Chondrocyte (in vitro differentiated cells): ENCODE results near the gene TMEM18. TPM values are rescaled to one million over a fixed set of nuclear protein-coding genes. Genes with fewer than 3 reads are reported as not detected.

Experiments
- DNase-seq: peaks from one replicate; pipeline ENCODE4 v3.0.0; 2021; ENCODE audit warnings: mixed read lengths, low spot score
- H3K27ac Mint-ChIP-seq: one replicate; pipeline ENCODE4 v1.8.0; 2021; ENCODE audit warnings: mild to moderate bottlenecking, moderate library complexity, mixed read lengths; ENCODE audit not compliant: unreplicated experiment
- H3K27me3 Mint-ChIP-seq: 2 replicates; pipeline ENCODE4 v1.8.0; 2021; ENCODE audit warnings: low read depth, mixed read lengths
- H3K36me3 Mint-ChIP-seq: 2 replicates; pipeline ENCODE4 v1.8.0; 2021; ENCODE audit warnings: low read depth, mixed read lengths
- H3K4me1 Mint-ChIP-seq: 2 replicates; pipeline ENCODE4 v1.8.0; 2021; ENCODE audit warnings: low read depth, mild to moderate bottlenecking, mixed read lengths
- H3K4me3 Mint-ChIP-seq: one replicate; pipeline ENCODE4 v1.8.0; 2021; ENCODE audit warnings: mild to moderate bottlenecking, moderate library complexity, mixed read lengths; ENCODE audit not compliant: unreplicated experiment
- H3K9me3 Mint-ChIP-seq: 2 replicates; pipeline ENCODE4 v1.8.0; 2021; ENCODE audit warnings: low read depth, mixed read lengths
- CTCF ChIP-seq: fragments of 200-600 bp; sonication (generic); IDR thresholded peaks from 2 replicates; pipeline ENCODE4 v1.5.0; 2021; ENCODE audit warnings: antibody characterized with exemption, mild to moderate bottlenecking, moderate library complexity
- total RNA-seq: library from RNA; stranded (reverse); gene quantifications from 3 replicates; pipeline ENCODE4 v1.2.1, GENCODE V29; 2021

TMEM18 gene
- total RNA-seq, 1 donor from 2014 or later, result 33.9 TPM

- H3K27ac Mint-ChIP-seq, result no peak overlapping the region
These were observed 28.5 kb downstream of the TMEM18 start for GRCh38 chr2:648476-649424.

GRCh38 chr2:647691-648231, 29.4 kb downstream of the TMEM18 start:
- Mint-ChIP-seq H3K27ac (no peak overlapping the region), H3K36me3 (no peaks in the 10 kb centered on the region), H3K4me3 (no peak overlapping the region), H3K27me3 (peaks cover 22% of the 10 kb centered on the region), H3K4me1 (peaks cover 4% of the 10 kb centered on the region), H3K9me3 (no peaks in the 10 kb centered on the region)
- no peak for TF ChIP-seq CTCF
- DNase-seq, result no peak

More at GRCh38 chr2:648476-649424, 28.5 kb downstream of the TMEM18 start:
- H3K9me3 Mint-ChIP-seq, result no peaks in the 10 kb centered on the region
- no peaks in the 10 kb centered on the region for H3K36me3 Mint-ChIP-seq
- TF ChIP-seq CTCF, result no peak
- peaks cover 22% of the 10 kb centered on the region for H3K27me3 Mint-ChIP-seq
- peaks cover 4% of the 10 kb centered on the region for H3K4me1 Mint-ChIP-seq
- no peak overlapping the region for H3K4me3 Mint-ChIP-seq
- no peak for DNase-seq

- Mint-ChIP-seq H3K9me3 (no peaks in the 10 kb centered on the region), H3K36me3 (no peaks in the 10 kb centered on the region), H3K4me1 (peaks cover 4% of the 10 kb centered on the region), H3K27ac (no peak overlapping the region), H3K4me3 (no peak overlapping the region), H3K27me3 (peaks cover 22% of the 10 kb centered on the region)
- no peak for DNase-seq
- no peak for TF ChIP-seq CTCF
These were observed 30.1 kb downstream of the TMEM18 start for GRCh38 chr2:647003-647560.

GRCh38 chr2:644871-645270, 32.3 kb downstream of the TMEM18 start:
- peaks cover 4% of the 10 kb centered on the region for H3K4me1 Mint-ChIP-seq
- TF ChIP-seq CTCF, result no peak
- DNase-seq, result no peak
- no peak overlapping the region for H3K27ac Mint-ChIP-seq
- H3K27me3 Mint-ChIP-seq, result peaks cover 22% of the 10 kb centered on the region
- H3K9me3 Mint-ChIP-seq, result no peaks in the 10 kb centered on the region
- H3K4me3 Mint-ChIP-seq, result no peak overlapping the region
- H3K36me3 Mint-ChIP-seq, result no peaks in the 10 kb centered on the region

GRCh38 chr2:643761-644160, 33.4 kb downstream of the TMEM18 start:
- TF ChIP-seq CTCF, result no peak
- H3K27me3 Mint-ChIP-seq, result peaks cover 22% of the 10 kb centered on the region
- H3K4me3 Mint-ChIP-seq, result no peak overlapping the region
- H3K36me3 Mint-ChIP-seq, result no peaks in the 10 kb centered on the region
- no peaks in the 10 kb centered on the region for H3K9me3 Mint-ChIP-seq
- H3K4me1 Mint-ChIP-seq, result no peaks in the 10 kb centered on the region
- no peak overlapping the region for H3K27ac Mint-ChIP-seq
- DNase-seq, result no peak
